GM12878 (cell line): Measurements from ENCODE around the gene LETM1. TPM values are rescaled to one million over a fixed set of nuclear protein-coding genes. Genes with fewer than 3 reads are reported as not detected.

ENCODE experiments used
- ATAC-seq: fragments of 200-7000 bp; cut with Tn5 transposase; 3 replicates; pipeline ENCODE4 v1.9.1; 2020; ENCODE audit warnings: mild to moderate bottlenecking, moderate library complexity
- BruUV-seq: library from RNA; stranded (reverse); fragments of 400-500 nt; replicated peaks from 2 replicates; lab custom pipeline; 2021; lab: Mats Ljungman, UMichigan
- CTCF ChIA-PET: fragments of 300-600 bp; sonication (Branson Sonifier 250); formaldehyde crosslinking; extraction: SDS; loops from one replicate; lab custom pipeline; 2021; ENCODE audit warnings: inconsistent platforms; lab: Yijun Ruan, JAX
- POLR2A ChIA-PET: fragments of 350-600 bp; formaldehyde crosslinking; extraction: SDS; loops from one replicate; lab custom pipeline; 2021; ENCODE audit warnings: inconsistent platforms; lab: Charles Lee
- RAD21 ChIA-PET: fragments of 300-600 bp; sonication (Branson Sonifier 250); formaldehyde crosslinking; loops from one replicate; lab custom pipeline; 2023; ENCODE audit warnings: antibody characterized with exemption; ENCODE audit not compliant: unreplicated experiment; lab: Charles Lee
- SMC1A ChIA-PET: fragments of 300-600 bp; sonication (Branson Sonifier 250); formaldehyde crosslinking; loops from one replicate; lab custom pipeline; 2023; ENCODE audit not compliant: unreplicated experiment, uncharacterized antibody; lab: Charles Lee
- DNase-seq: peaks from one replicate; pipeline ENCODE4 v3.0.0-alpha.2; 2011; ENCODE audit warnings: low read depth, low spot score
- FAIRE-seq: peaks from 3 replicates; lab custom pipeline; 2011; peaks lifted over from hg19 to GRCh38; lab: Jason Lieb, UNC
- H2AFZ ChIP-seq: 2 replicates; pipeline ENCODE4 v1.6.0; 2011; ENCODE audit warnings: low read depth, low read length, control low read depth; ENCODE audit not compliant: control insufficient read depth
- H3K27ac ChIP-seq: 2 replicates; pipeline ENCODE4 v1.5.1; 2011; ENCODE audit warnings: control low read depth; ENCODE audit not compliant: control insufficient read depth, insufficient read depth
- H3K27me3 ChIP-seq, 2 experiments: replicated peaks in 1 of 2; 2 replicates each; pipeline versions ENCODE4 v1.6.0 to v1.6.1; 2011; ENCODE audit warnings: low read length in 1 of 2; ENCODE audit not compliant: control insufficient read depth in 2 of 2, insufficient read depth in 2 of 2
- H3K36me3 ChIP-seq, 2 experiments: 2 replicates each; pipeline ENCODE4 v1.5.1; 2011; ENCODE audit warnings: low read length in 1 of 2; ENCODE audit not compliant: control insufficient read depth in 2 of 2, insufficient read depth in 2 of 2
- H3K4me1 ChIP-seq: 2 replicates; pipeline ENCODE4 v1.6.1; 2011; ENCODE audit warnings: mild to moderate bottlenecking, low read length, moderate library complexity, mixed read lengths; ENCODE audit not compliant: control insufficient read depth, insufficient read depth
- H3K4me2 ChIP-seq: 2 replicates; pipeline ENCODE4 v1.6.0; 2011; ENCODE audit warnings: control low read depth; ENCODE audit not compliant: control insufficient read depth, insufficient read depth
- H3K4me3 ChIP-seq: fragments of 200-600 bp; sonication (generic); 2 replicates; pipeline ENCODE4 v1.5.1; 2016
- H3K79me2 ChIP-seq: 2 replicates; pipeline ENCODE4 v1.6.0; 2011; ENCODE audit warnings: low read length; ENCODE audit not compliant: control insufficient read depth, insufficient read depth
- H3K9ac ChIP-seq: 2 replicates; pipeline ENCODE4 v1.8.0; 2011; ENCODE audit warnings: low read length, control low read depth, mixed read lengths; ENCODE audit not compliant: control insufficient read depth, insufficient read depth
- H3K9me3 ChIP-seq: replicated peaks from 3 replicates; pipeline ENCODE4 v1.5.1; 2011; ENCODE audit warnings: mild to moderate bottlenecking, low read length; ENCODE audit not compliant: control insufficient read depth, insufficient read depth
- H4K20me1 ChIP-seq: 2 replicates; pipeline ENCODE4 v1.6.0; 2011; ENCODE audit not compliant: control insufficient read depth, insufficient read depth
- EGR1 ChIP-seq, 2 experiments: IDR thresholded peaks; 1 replicate in 1 of 2; 2 replicates in 1 of 2; pipeline ENCODE4 v1.6.1; 2011 to 2012; ENCODE audit warnings: low read depth in 2 of 2, low read length in 2 of 2, borderline replicate concordance in 1 of 2, mild to moderate bottlenecking in 1 of 2, moderate library complexity in 1 of 2
- PAX8 ChIP-seq: fragments of 450-650 bp; IDR thresholded peaks from 2 replicates; pipeline ENCODE4 v1.6.1; 2017; ENCODE audit warnings: mild to moderate bottlenecking, moderate library complexity
- POLR2A ChIP-seq: IDR thresholded peaks from 2 replicates; pipeline ENCODE4 v1.6.1; 2011; ENCODE audit warnings: low read depth, mild to moderate bottlenecking, low read length
- TAF1 ChIP-seq: IDR thresholded peaks from 2 replicates; pipeline ENCODE4 v1.6.1; 2011; ENCODE audit warnings: mild to moderate bottlenecking, low read depth, low read length, borderline replicate concordance
- YY1 ChIP-seq: IDR thresholded peaks from 2 replicates; pipeline ENCODE4 v1.6.1; 2011; ENCODE audit warnings: low read depth, mild to moderate bottlenecking, low read length
- ZNF622 ChIP-seq: fragments of 450-650 bp; IDR thresholded peaks from 2 replicates; pipeline ENCODE4 v1.6.1; 2017; ENCODE audit warnings: mild to moderate bottlenecking, inconsistent platforms
- WGBS: methylation state at CpG from one replicate; pipeline ENCODE4 v1.1.6; 2016; ENCODE audit warnings: low lambda C conversion rate; ENCODE audit not compliant: insufficient replicate concordance, insufficient coverage; ENCODE audit errors: missing lambda C conversion rate; 5-methylcytosine and 5-hydroxymethylcytosine counted together
- in situ Hi-C: fragments of 300-500 bp; cut with MboI; formaldehyde crosslinking; loops from 9 replicates; pipeline ENCODE4 v1.14.3; 2018; ENCODE audit warnings: mixed read lengths
- intact Hi-C: fragments of 100-400 bp; cut with micrococcal nuclease; formaldehyde crosslinking; loops from one replicate; pipeline ENCODE4 v1.14.2; 2022; ENCODE audit not compliant: unreplicated experiment
- polyA plus RNA-seq, 11 experiments: library from polyadenylated mRNA; depleted of rRNA in 4 of 11; unstranded in 6 of 11; stranded (reverse) in 5 of 11; fragments of >200 nt; fragmentation: Nextera tagmentation in 4 of 11; fragmentation: Illumina TruSeq in 1 of 11; extraction: Ambion mirVana in 4 of 11; extraction: Trizol in 1 of 11; gene quantifications; 1 replicate in 1 of 11; 2 replicates in 10 of 11; pipeline versions ENCODE4 v1.2.1 to v1.2.3, GENCODE V29; 2011 to 2016; ENCODE audit warnings: inconsistent platforms in 2 of 11, missing spikeins in 2 of 11, low read depth in 1 of 11
- total RNA-seq, 4 experiments: library from RNA; depleted of rRNA in 3 of 4; stranded (reverse); fragments of >200 nt in 3 of 4; fragmentation: Illumina TruSeq in 1 of 4; extraction: Trizol in 1 of 4; gene quantifications; 2 replicates each; pipeline versions ENCODE4 v1.2.1 to v1.2.3, GENCODE V29; 2013 to 2021
- TF ChIP-seq, protein P1 (sequence below): fragments of 450-650 bp; conservative IDR thresholded peaks from 2 replicates; pipeline ENCODE4 v1.6.1; 2017; ENCODE audit warnings: mild to moderate bottlenecking, moderate library complexity

Gene LETM1
- total and polyA plus RNA-seq, 10 of the 15 experiments (the other 5 are each of a cell fraction or from before 2014, with no cell fraction given) = 2.6 to 65.2 (median 30.2) TPM

DNA sequence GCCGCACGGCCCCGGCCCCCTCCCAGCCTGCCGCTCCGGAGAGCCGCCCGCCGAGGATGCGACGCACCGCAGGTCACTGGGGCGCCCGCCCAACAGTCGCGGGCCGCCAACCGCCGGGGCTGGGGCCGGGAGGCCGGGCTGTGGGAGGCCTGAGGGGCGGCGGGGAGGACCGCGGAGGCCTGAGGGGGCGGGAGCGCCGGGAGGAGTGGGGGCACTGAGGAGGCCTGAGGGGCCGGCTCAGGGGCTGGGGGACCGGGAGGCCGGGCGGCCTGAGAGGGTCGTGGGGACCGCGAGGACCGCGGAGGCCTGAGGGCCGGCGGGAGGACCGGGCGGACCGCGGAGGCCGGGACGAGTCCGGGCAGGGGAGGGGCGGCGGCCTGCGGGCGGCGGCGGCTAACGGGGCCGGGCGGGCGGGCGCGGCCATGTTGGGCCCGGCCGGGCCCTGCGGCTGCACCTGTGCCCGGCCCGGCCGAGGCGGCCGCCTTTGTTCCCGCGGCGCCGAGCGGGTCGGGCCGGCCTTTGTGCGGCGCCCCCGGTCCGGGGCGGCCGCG lies 15.6 kb upstream of the LETM1 start:
- peak overlapping the region; percentile 83 for H3K4me3 ChIP-seq
- intact Hi-C loops (loop anchor here (2.0 to 10.0 kb wide), 3 partner anchors 27 to 543 kb away; partner anchors contain the start of genes CFAP99, SLBP and ZFYVE28), in situ Hi-C loops (no loop called here)
- FAIRE-seq = no peak
- ChIA-PET RAD21 (no interaction called here), SMC1A (no interaction called here), CTCF (no interaction called here), POLR2A (no interaction called here)
- H3K4me2 ChIP-seq = no peak overlapping the region; the same call in 1 of the 2 replicates
- no peak for DNase-seq
- no peaks in the 10 kb centered on the region for H3K27me3 ChIP-seq
- TF ChIP-seq ZNF622 = no peak
- TF ChIP-seq, protein P1, sequence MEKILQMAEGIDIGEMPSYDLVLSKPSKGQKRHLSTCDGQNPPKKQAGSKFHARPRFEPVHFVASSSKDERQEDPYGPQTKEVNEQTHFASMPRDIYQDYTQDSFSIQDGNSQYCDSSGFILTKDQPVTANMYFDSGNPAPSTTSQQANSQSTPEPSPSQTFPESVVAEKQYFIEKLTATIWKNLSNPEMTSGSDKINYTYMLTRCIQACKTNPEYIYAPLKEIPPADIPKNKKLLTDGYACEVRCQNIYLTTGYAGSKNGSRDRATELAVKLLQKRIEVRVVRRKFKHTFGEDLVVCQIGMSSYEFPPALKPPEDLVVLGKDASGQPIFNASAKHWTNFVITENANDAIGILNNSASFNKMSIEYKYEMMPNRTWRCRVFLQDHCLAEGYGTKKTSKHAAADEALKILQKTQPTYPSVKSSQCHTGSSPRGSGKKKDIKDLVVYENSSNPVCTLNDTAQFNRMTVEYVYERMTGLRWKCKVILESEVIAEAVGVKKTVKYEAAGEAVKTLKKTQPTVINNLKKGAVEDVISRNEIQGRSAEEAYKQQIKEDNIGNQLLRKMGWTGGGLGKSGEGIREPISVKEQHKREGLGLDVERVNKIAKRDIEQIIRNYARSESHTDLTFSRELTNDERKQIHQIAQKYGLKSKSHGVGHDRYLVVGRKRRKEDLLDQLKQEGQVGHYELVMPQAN = peak; percentile 44; the same call in 1 of the 2 replicates
- TF ChIP-seq EGR1 (IDR thresholded peaks at IDR 0.05; ENCODE audit: borderline replicate concordance in 1 of 2, low read depth in 2 of 2, low read length in 2 of 2) = peak in 1 of 2 experiments; percentile 12; a peak in 1 of 3 replicates
- peak; percentile 56 for TF ChIP-seq POLR2A
- TF ChIP-seq PAX8 = no peak
- TF ChIP-seq YY1 = peak; percentile 81; the same call in 1 of the 2 replicates
- 0 out of 2 replicates have a peak, but pooled peaks have one; percentile 26 for TF ChIP-seq TAF1
- no peaks in the 10 kb centered on the region; the same call in 1 of the 2 replicates for H4K20me1 ChIP-seq
- peaks cover 54% of the 10 kb centered on the region for H3K79me2 ChIP-seq
- no CpG with 5 or more reads among the region's 79 CpGs for WGBS
- peak overlapping the region; percentile 88 for H3K9ac ChIP-seq
- ATAC-seq = peak; percentile 1; the same call in 2 of the 3 replicates
- H3K9me3 ChIP-seq = no peaks in the 10 kb centered on the region
- H3K36me3 ChIP-seq = no peaks in the 10 kb centered on the region
- BruUV-seq = no TSS peak
- peaks cover 27% of the 10 kb centered on the region for H3K4me1 ChIP-seq
- peak overlapping the region; percentile 35 for H2AFZ ChIP-seq
- peak overlapping the region; percentile 87 for H3K27ac ChIP-seq
